Fibroblast of villous mesenchyme (primary cell): ENCODE data around the gene NCKAP5L. TPM values are rescaled to one million over a fixed set of nuclear protein-coding genes. Genes with fewer than 3 reads are reported as not detected.
A peak's percentile ranks its signal among the peaks of the same experiment; 100 is the strongest.

Experiments
- DNase-seq: peaks from one replicate; pipeline ENCODE4 v3.0.0-alpha.2; 2010; ENCODE audit warnings: low read depth
- H3K4me3 ChIP-seq: 2 replicates; pipeline ENCODE4 v1.5.1; 2011; ENCODE audit warnings: low read depth, mild to moderate bottlenecking, low read length
- CTCF ChIP-seq: IDR thresholded peaks from 2 replicates; pipeline ENCODE4 v1.5.1; 2012; ENCODE audit warnings: low read depth, mild to moderate bottlenecking, low read length; ENCODE audit not compliant: insufficient read depth
- total RNA-seq: library from RNA; depleted of rRNA; stranded (reverse); fragments of >200 nt; gene quantifications from 2 replicates; pipeline ENCODE4 v1.2.3, GENCODE V29; 2012

NCKAP5L gene
- total RNA-seq, 1 donor = 34.1 TPM

- no peak for DNase-seq
- TF ChIP-seq CTCF = no peak
- no peak overlapping the region for H3K4me3 ChIP-seq
Measured at GRCh38 chr12:49764126-49764525, 64.1 kb downstream of the NCKAP5L start.

GRCh38 chr12:49763006-49763591, 65.1 kb downstream of the NCKAP5L start:
- H3K4me3 ChIP-seq = no peak overlapping the region
- peak; percentile 79 for TF ChIP-seq CTCF
- DNase-seq = peak; percentile 41

GRCh38 chr12:49762468-49762847, 65.8 kb downstream of the NCKAP5L start:
- no peak for TF ChIP-seq CTCF
- no peak overlapping the region for H3K4me3 ChIP-seq
- no peak for DNase-seq

- no peak for DNase-seq
- H3K4me3 ChIP-seq = no peak overlapping the region
Measured at GRCh38 chr12:49761677-49762467, 66.3 kb downstream of the NCKAP5L start.

GRCh38 chr12:49750996-49751393, 77.2 kb downstream of the NCKAP5L start:
- no peak overlapping the region for H3K4me3 ChIP-seq
- no peak for TF ChIP-seq CTCF
- DNase-seq = no peak

More at GRCh38 chr12:49761677-49762467, 66.3 kb downstream of the NCKAP5L start:
- TF ChIP-seq CTCF = no peak

GRCh38 chr12:49750027-49750995, 77.9 kb downstream of the NCKAP5L start:
- no peak overlapping the region for H3K4me3 ChIP-seq
- peak; percentile 90 for DNase-seq
- TF ChIP-seq CTCF = peak; percentile 4
